ENCODE results near the gene RGP1.

Gene RGP1

DNA sequence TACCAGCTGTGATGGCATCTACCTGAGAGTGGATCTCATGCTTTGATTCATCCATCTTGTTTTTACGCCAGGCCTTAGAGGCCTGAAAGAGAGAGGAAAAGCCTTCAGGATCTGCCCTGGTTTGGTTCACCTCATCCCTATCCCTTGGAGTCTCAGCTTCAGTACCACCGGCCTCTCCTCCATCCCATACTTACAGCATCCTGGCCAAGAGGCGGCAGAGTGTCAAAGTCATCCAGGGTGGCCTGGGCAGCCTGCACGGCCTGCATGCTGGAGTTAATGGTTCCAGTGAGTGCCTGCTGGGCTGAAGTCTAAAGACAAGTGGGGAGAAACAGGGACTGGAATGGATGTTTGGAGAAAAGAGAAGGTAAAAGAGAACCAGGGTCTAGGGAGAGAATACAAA lies 29.5 kb upstream of the RGP1 start:
- H3K9me3 ChIP-seq (ENCODE audit: control insufficient read depth, insufficient read depth, low read length): no peaks in the 10 kb centered on the region
- no peaks in the 10 kb centered on the region for H3K27me3 ChIP-seq (ENCODE audit: control insufficient read depth, low read length)
- no peaks in the 10 kb centered on the region for H4K20me1 ChIP-seq (ENCODE audit: control insufficient read depth, insufficient read depth, low read depth, low read length)
- no peak overlapping the region for H3K27ac ChIP-seq (ENCODE audit: low read depth, low read length)
- TF ChIP-seq, protein P1, sequence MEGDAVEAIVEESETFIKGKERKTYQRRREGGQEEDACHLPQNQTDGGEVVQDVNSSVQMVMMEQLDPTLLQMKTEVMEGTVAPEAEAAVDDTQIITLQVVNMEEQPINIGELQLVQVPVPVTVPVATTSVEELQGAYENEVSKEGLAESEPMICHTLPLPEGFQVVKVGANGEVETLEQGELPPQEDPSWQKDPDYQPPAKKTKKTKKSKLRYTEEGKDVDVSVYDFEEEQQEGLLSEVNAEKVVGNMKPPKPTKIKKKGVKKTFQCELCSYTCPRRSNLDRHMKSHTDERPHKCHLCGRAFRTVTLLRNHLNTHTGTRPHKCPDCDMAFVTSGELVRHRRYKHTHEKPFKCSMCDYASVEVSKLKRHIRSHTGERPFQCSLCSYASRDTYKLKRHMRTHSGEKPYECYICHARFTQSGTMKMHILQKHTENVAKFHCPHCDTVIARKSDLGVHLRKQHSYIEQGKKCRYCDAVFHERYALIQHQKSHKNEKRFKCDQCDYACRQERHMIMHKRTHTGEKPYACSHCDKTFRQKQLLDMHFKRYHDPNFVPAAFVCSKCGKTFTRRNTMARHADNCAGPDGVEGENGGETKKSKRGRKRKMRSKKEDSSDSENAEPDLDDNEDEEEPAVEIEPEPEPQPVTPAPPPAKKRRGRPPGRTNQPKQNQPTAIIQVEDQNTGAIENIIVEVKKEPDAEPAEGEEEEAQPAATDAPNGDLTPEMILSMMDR (IDR thresholded peaks at IDR 0.05; ENCODE audit: low read depth, low read length, poor library complexity, severe bottlenecking): no peak
- TF ChIP-seq EZH2phosphoT487 (IDR thresholded peaks at IDR 0.05; ENCODE audit: borderline replicate concordance, low read length): no peak
- H3K36me3 ChIP-seq (ENCODE audit: control insufficient read depth, low read length): peaks cover 97% of the 10 kb centered on the region
- H3F3A ChIP-seq (ENCODE audit: control insufficient read depth, insufficient read depth): no peaks in the 10 kb centered on the region
- H3K4me2 ChIP-seq (ENCODE audit: low read length): no peak overlapping the region
- no peak overlapping the region for H3K4me3 ChIP-seq (ENCODE audit: low read length)
- no peaks in the 10 kb centered on the region for H3K9me2 ChIP-seq (replicated peaks; ENCODE audit: control insufficient read depth, low read length)
- H3K4me1 ChIP-seq (ENCODE audit: control insufficient read depth, low read length): no peaks in the 10 kb centered on the region
- no peaks in the 10 kb centered on the region for H3K79me2 ChIP-seq (ENCODE audit: control insufficient read depth, low read length)

DNA sequence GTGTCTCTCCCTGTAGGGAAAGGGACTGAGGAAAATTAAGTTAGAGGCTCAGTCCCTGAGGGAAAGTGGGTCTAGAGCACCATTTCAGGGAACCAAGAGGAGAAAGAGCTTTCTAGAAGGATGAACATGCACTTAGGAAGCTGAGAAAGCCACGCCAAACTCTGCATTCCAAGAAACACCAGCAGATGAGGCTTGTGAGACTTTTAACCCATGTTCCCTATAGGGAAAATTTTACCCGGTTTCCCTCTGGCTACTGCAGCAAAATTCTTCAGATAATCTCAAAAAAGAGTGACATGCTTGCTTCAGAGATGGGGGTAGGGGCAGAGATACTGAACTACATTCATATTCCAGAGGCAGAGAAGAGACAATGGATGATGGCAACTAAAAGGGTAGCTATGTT lies 25.7 kb upstream of the RGP1 start:
- Histone ChIP-seq H3K9me3 (ENCODE audit: control insufficient read depth, insufficient read depth, low read length) (no peaks in the 10 kb centered on the region), H3K4me2 (ENCODE audit: low read length) (no peak overlapping the region), H3K36me3 (ENCODE audit: control insufficient read depth, low read length) (peaks cover 86% of the 10 kb centered on the region), H3K4me3 (ENCODE audit: low read length) (no peak overlapping the region), H3K79me2 (ENCODE audit: control insufficient read depth, low read length) (peaks cover 24% of the 10 kb centered on the region), H3K9me2 (replicated peaks; ENCODE audit: control insufficient read depth, low read length) (no peaks in the 10 kb centered on the region), H4K20me1 (ENCODE audit: control insufficient read depth, insufficient read depth, low read depth, low read length) (peaks cover 14% of the 10 kb centered on the region), H3K27me3 (ENCODE audit: control insufficient read depth, low read length) (no peaks in the 10 kb centered on the region), H3K27ac (ENCODE audit: low read depth, low read length) (no peak overlapping the region), H3F3A (ENCODE audit: control insufficient read depth, insufficient read depth) (peaks cover under 1% of the 10 kb centered on the region; the same call in 1 of the 2 replicates), H3K4me1 (ENCODE audit: control insufficient read depth, low read length) (peaks cover 20% of the 10 kb centered on the region)
- TF ChIP-seq EZH2phosphoT487 (IDR thresholded peaks at IDR 0.05; ENCODE audit: borderline replicate concordance, low read length): no peak
- TF ChIP-seq, protein P1 (IDR thresholded peaks at IDR 0.05; ENCODE audit: low read depth, low read length, poor library complexity, severe bottlenecking): no peak

DNA sequence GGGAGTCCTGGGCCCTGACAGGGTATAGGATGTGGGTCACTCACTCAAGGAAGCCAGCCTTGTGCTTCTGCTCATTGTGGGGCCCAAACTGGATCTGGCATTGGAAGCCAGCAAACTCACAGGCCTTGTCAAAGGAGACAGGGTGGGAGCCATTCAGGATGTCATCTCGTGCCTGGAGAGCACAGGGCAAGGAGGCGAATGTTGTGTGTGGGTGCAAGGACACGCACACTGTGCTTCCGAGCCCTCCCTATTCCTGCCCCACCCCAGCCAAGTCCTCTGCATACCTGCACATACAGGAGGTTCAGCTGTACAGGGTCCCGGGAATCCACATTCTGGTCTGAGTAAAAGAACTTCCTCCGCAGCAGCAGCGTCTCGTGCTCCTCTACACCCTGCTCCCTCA lies 25.2 kb upstream of the RGP1 start:
- Histone ChIP-seq H3K36me3 (ENCODE audit: control insufficient read depth, low read length) (peaks cover 84% of the 10 kb centered on the region), H3F3A (ENCODE audit: control insufficient read depth, insufficient read depth) (peaks cover 5% of the 10 kb centered on the region), H3K4me2 (ENCODE audit: low read length) (no peak overlapping the region), H3K4me3 (ENCODE audit: low read length) (no peak overlapping the region), H3K27me3 (ENCODE audit: control insufficient read depth, low read length) (no peaks in the 10 kb centered on the region), H3K9me3 (ENCODE audit: control insufficient read depth, insufficient read depth, low read length) (no peaks in the 10 kb centered on the region), H3K9me2 (replicated peaks; ENCODE audit: control insufficient read depth, low read length) (no peaks in the 10 kb centered on the region), H4K20me1 (ENCODE audit: control insufficient read depth, insufficient read depth, low read depth, low read length) (peaks cover 17% of the 10 kb centered on the region), H3K79me2 (ENCODE audit: control insufficient read depth, low read length) (peaks cover 29% of the 10 kb centered on the region), H3K4me1 (ENCODE audit: control insufficient read depth, low read length) (peaks cover 24% of the 10 kb centered on the region), H3K27ac (ENCODE audit: low read depth, low read length) (no peak overlapping the region)
- no peak for TF ChIP-seq EZH2phosphoT487 (IDR thresholded peaks at IDR 0.05; ENCODE audit: borderline replicate concordance, low read length)
- TF ChIP-seq, protein P1 (IDR thresholded peaks at IDR 0.05; ENCODE audit: low read depth, low read length, poor library complexity, severe bottlenecking): no peak

All from DOHH2 (cell line).